Measurements from ENCODE around the gene ZNF593. TPM values are rescaled to one million over a fixed set of nuclear protein-coding genes. Genes with fewer than 3 reads are reported as not detected.

Gene ZNF593
- total and polyA plus RNA-seq, 9 of the 15 experiments (the other 6 are each of a cell fraction or from before 2014, with no cell fraction given): 9.8 to 334 (median 48.2) TPM

DNA sequence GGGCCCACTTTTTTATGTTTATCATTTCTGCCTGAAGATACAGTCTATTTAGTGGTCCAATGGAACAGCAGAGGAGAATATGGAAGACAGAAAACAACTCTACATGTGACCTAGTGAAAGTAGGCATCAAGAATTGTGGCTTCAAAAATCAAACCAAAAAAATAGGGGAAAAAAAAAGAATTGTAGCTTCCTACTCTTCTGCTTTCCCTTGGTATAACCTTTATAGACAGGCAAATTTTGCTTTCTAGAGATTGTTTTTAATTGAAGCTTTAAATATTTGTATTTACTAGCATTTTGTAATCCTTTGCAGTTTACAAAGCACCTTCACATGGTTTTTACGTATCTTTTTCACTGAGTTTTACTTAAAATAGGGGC is 43.8 kb upstream of the ZNF593 start (continued):
- no peak for TF ChIP-seq ETV6 (IDR thresholded peaks at IDR 0.05; ENCODE audit: borderline replicate concordance in 1 of 2, low read depth in 2 of 2, low read length in 1 of 2)
- no peak for TF ChIP-seq ETV6 (CRISPR knock-in tag; IDR thresholded peaks at IDR 0.05; ENCODE audit: borderline replicate concordance)
- TF ChIP-seq ILF3 (IDR thresholded peaks at IDR 0.05; ENCODE audit: borderline replicate concordance): 0 out of 2 replicates have a peak, but pooled peaks have one; percentile 18
- TF ChIP-seq, protein P1, sequence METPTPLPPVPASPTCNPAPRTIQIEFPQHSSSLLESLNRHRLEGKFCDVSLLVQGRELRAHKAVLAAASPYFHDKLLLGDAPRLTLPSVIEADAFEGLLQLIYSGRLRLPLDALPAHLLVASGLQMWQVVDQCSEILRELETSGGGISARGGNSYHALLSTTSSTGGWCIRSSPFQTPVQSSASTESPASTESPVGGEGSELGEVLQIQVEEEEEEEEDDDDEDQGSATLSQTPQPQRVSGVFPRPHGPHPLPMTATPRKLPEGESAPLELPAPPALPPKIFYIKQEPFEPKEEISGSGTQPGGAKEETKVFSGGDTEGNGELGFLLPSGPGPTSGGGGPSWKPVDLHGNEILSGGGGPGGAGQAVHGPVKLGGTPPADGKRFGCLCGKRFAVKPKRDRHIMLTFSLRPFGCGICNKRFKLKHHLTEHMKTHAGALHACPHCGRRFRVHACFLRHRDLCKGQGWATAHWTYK (CRISPR knock-in tag; IDR thresholded peaks at IDR 0.05): peak; percentile 64; the same call in 1 of the 2 replicates
- 0 out of 2 replicates have a peak, but pooled peaks have one; percentile 44 for TF ChIP-seq ZNF561 (CRISPR knock-in tag; conservative IDR thresholded peaks at IDR 0.05)
- TF ChIP-seq SRSF7 (optimal IDR thresholded peaks at IDR 0.05; ENCODE audit: low read depth, low read length): no peak
- no peak for TF ChIP-seq HNRNPUL1 (IDR thresholded peaks at IDR 0.05; ENCODE audit: low read length)
- no peak for TF ChIP-seq GABPB1 (CRISPR knock-in tag; IDR thresholded peaks at IDR 0.05)
- TF ChIP-seq CREBBP (IDR thresholded peaks at IDR 0.05; ENCODE audit: low read depth, low read length): no peak
- TF ChIP-seq, protein P2, sequence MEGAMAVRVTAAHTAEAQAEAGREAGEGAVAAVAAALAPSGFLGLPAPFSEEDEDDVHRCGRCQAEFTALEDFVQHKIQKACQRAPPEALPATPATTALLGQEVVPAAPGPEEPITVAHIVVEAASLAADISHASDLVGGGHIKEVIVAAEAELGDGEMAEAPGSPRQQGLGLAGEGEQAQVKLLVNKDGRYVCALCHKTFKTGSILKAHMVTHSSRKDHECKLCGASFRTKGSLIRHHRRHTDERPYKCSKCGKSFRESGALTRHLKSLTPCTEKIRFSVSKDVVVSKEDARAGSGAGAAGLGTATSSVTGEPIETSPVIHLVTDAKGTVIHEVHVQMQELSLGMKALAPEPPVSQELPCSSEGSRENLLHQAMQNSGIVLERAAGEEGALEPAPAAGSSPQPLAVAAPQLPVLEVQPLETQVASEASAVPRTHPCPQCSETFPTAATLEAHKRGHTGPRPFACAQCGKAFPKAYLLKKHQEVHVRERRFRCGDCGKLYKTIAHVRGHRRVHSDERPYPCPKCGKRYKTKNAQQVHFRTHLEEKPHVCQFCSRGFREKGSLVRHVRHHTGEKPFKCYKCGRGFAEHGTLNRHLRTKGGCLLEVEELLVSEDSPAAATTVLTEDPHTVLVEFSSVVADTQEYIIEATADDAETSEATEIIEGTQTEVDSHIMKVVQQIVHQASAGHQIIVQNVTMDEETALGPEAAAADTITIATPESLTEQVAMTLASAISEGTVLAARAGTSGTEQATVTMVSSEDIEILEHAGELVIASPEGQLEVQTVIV (CRISPR knock-in tag; IDR thresholded peaks at IDR 0.05; ENCODE audit: borderline replicate concordance): 0 out of 2 replicates have a peak, but pooled peaks have one; percentile 56
- TF ChIP-seq ZNF311 (CRISPR knock-in tag; IDR thresholded peaks at IDR 0.05): peak; percentile 75; the same call in 1 of the 2 replicates
- TF ChIP-seq PTTG1 (tag; IDR thresholded peaks at IDR 0.05; ENCODE audit: low read depth): peak; percentile 58
- no peak for TF ChIP-seq FOXM1 (IDR thresholded peaks at IDR 0.05; ENCODE audit: low read depth)
- no peak for TF ChIP-seq FOXM1 (CRISPR knock-in tag; IDR thresholded peaks at IDR 0.05; ENCODE audit: low read depth)
- 0 out of 2 replicates have a peak, but pooled peaks have one; percentile 30 for TF ChIP-seq ZZZ3 (IDR thresholded peaks at IDR 0.05)
- TF ChIP-seq DDX20 (tag; IDR thresholded peaks at IDR 0.05; ENCODE audit: low read depth): peak; percentile 57; the same call in 1 of the 2 replicates
- TF ChIP-seq ZNF444 (CRISPR knock-in tag; IDR thresholded peaks at IDR 0.05): peak; percentile 28; the same call in 1 of the 2 replicates
- no peak for TF ChIP-seq MYC (IDR thresholded peaks at IDR 0.05; ENCODE audit: low read depth, low read length)
- TF ChIP-seq MYC (CRISPR knock-in tag; IDR thresholded peaks at IDR 0.05; ENCODE audit: borderline replicate concordance, low read depth): peak; percentile 76; the same call in 1 of the 2 replicates
- TF ChIP-seq HSF4 (CRISPR knock-in tag; IDR thresholded peaks at IDR 0.05; ENCODE audit: borderline replicate concordance): peak; percentile 19; the same call in 1 of the 2 replicates
- TF ChIP-seq, protein P3, sequence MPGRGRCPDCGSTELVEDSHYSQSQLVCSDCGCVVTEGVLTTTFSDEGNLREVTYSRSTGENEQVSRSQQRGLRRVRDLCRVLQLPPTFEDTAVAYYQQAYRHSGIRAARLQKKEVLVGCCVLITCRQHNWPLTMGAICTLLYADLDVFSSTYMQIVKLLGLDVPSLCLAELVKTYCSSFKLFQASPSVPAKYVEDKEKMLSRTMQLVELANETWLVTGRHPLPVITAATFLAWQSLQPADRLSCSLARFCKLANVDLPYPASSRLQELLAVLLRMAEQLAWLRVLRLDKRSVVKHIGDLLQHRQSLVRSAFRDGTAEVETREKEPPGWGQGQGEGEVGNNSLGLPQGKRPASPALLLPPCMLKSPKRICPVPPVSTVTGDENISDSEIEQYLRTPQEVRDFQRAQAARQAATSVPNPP (IDR thresholded peaks at IDR 0.05; ENCODE audit: borderline replicate concordance, insufficient read depth, insufficient read length): no peak
- TF ChIP-seq ZNF354B (CRISPR knock-in tag; IDR thresholded peaks at IDR 0.05): peak; percentile 7; the same call in 1 of the 2 replicates
- peak; percentile 6; the same call in 1 of the 2 replicates for TF ChIP-seq ZKSCAN3 (CRISPR knock-in tag; IDR thresholded peaks at IDR 0.05)
